Subcutaneous abdominal adipose tissue (tissue), 5 donors: ENCODE data around the gene QRICH2.
A peak's percentile ranks its signal among the peaks of the same experiment; 100 is the strongest.

Source experiments
- H3K27ac ChIP-seq: one replicate; pipeline ENCODE4 v1.7.0; 2013; ENCODE audit warnings: low read depth, mild to moderate bottlenecking, inconsistent platforms, low read length, moderate library complexity
- H3K27me3 ChIP-seq, 5 donors: one replicate each; pipeline ENCODE4 v1.7.0; 2013; ENCODE audit warnings: low read length in 5 of 5, inconsistent platforms in 1 of 5; ENCODE audit not compliant: control insufficient read depth in 5 of 5, insufficient read depth in 4 of 5
- H3K36me3 ChIP-seq, 5 donors: one replicate each; pipeline ENCODE4 v1.7.0; 2013; ENCODE audit warnings: low read length in 5 of 5; ENCODE audit not compliant: control insufficient read depth in 5 of 5, insufficient read depth in 5 of 5
- H3K4me1 ChIP-seq, 5 donors: one replicate each; pipeline ENCODE4 v1.7.0; 2013; ENCODE audit warnings: low read length in 5 of 5, mild to moderate bottlenecking in 3 of 5, moderate library complexity in 1 of 5; ENCODE audit not compliant: control insufficient read depth in 5 of 5, insufficient read depth in 5 of 5
- H3K4me3 ChIP-seq, 5 donors: one replicate each; pipeline ENCODE4 v1.7.0; 2013; ENCODE audit warnings: low read length in 5 of 5, low read depth in 1 of 5
- H3K9ac ChIP-seq, 5 donors: one replicate each; pipeline ENCODE4 v1.7.0; 2013; ENCODE audit warnings: low read length in 5 of 5, mild to moderate bottlenecking in 4 of 5, moderate library complexity in 3 of 5
- H3K9me3 ChIP-seq, 5 donors: one replicate each; pipeline ENCODE4 v1.7.0; 2013; ENCODE audit warnings: low read length in 5 of 5; ENCODE audit not compliant: control insufficient read depth in 5 of 5
- donor health status: healthy.
- donor health status: healthy.
- donor health status: healthy.
- donor health status: healthy.
- donor health status: healthy.

The QRICH2 gene

GRCh38 chr17:76266244-76266938, 41.7 kb downstream of the QRICH2 start:
- H3K4me1 ChIP-seq, result peaks cover 8 to 66% (median 58%) of the 10 kb centered on the region in 5 donors

GRCh38 chr17:76265624-76266243, 42.3 kb downstream of the QRICH2 start:
- Histone ChIP-seq H3K4me3 (peak overlapping the region in 4 of 5 donors; percentile 73 to 85 (median 83)), H3K9me3 (no peaks in the 10 kb centered on the region), H3K27ac (peak overlapping the region; percentile 81), H3K4me1 (peaks cover 8 to 60% (median 51%) of the 10 kb centered on the region in 5 donors), H3K9ac (peak overlapping the region in 4 of 5 donors; percentile 59 to 86 (median 74)), H3K36me3 (peaks cover 0 to 18% (median 11%) of the 10 kb centered on the region in 5 donors), H3K27me3 (no peaks in the 10 kb centered on the region)

More at GRCh38 chr17:76266244-76266938, 41.7 kb downstream of the QRICH2 start:
- peak overlapping the region; percentile 81 for H3K27ac ChIP-seq
- H3K27me3 ChIP-seq, result no peaks in the 10 kb centered on the region
- H3K36me3 ChIP-seq, result peaks cover 0 to 21% (median 13%) of the 10 kb centered on the region in 5 donors
- peak overlapping the region; percentile 44 to 86 (median 80) for H3K9ac ChIP-seq
- H3K4me3 ChIP-seq, result peak overlapping the region; percentile 73 to 85 (median 81)
- H3K9me3 ChIP-seq, result no peaks in the 10 kb centered on the region

GRCh38 chr17:76264755-76265623, 43.1 kb downstream of the QRICH2 start, which contains the start of gene UBALD2:
UBALD2 (plus strand) TSS chr17:76265348; CDS start chr17:76265506, 158 bp downstream.
- Histone ChIP-seq H3K9ac (peak within 1 kb of the TSS in 4 of 5 donors; percentile 59 to 86 (median 82)), H3K36me3 (peaks cover 0 to 14% (median 9%) of the 10 kb centered on the region in 5 donors), H3K27me3 (no peaks in the 10 kb centered on the region), H3K4me1 (peaks cover 8 to 65% (median 56%) of the 10 kb centered on the region in 5 donors), H3K9me3 (no peaks in the 10 kb centered on the region), H3K4me3 (peak within 1 kb of the TSS; percentile 73 to 85 (median 81)), H3K27ac (peak within 1 kb of the TSS; percentile 81)

- peaks cover 0 to 9% (median 3%) of the 10 kb centered on the region in 5 donors for H3K36me3 ChIP-seq
- no peaks in the 10 kb centered on the region for H3K27me3 ChIP-seq
- no peaks in the 10 kb centered on the region for H3K9me3 ChIP-seq
- peak overlapping the region in 1 of 5 donors; percentile 28 for H3K4me3 ChIP-seq
- peak overlapping the region in 2 of 5 donors; percentile 24 to 41 for H3K9ac ChIP-seq
- peaks cover 8 to 66% (median 56%) of the 10 kb centered on the region in 5 donors for H3K4me1 ChIP-seq
- H3K27ac ChIP-seq, result peak overlapping the region; percentile 47
Measured at GRCh38 chr17:76264425-76264754, 43.7 kb downstream of the QRICH2 start.

GRCh38 chr17:76263896-76264295, 44.2 kb downstream of the QRICH2 start:
- H3K4me1 ChIP-seq, result peaks cover 8 to 65% (median 56%) of the 10 kb centered on the region in 5 donors
- H3K4me3 ChIP-seq, result no peak overlapping the region
- peaks cover 0 to 4% (median 0%) of the 10 kb centered on the region in 5 donors for H3K36me3 ChIP-seq
- no peaks in the 10 kb centered on the region for H3K27me3 ChIP-seq
- H3K27ac ChIP-seq, result peak overlapping the region; percentile 47
- no peaks in the 10 kb centered on the region for H3K9me3 ChIP-seq
- H3K9ac ChIP-seq, result no peak overlapping the region

GRCh38 chr17:76262732-76263344, 45.2 kb downstream of the QRICH2 start:
- Histone ChIP-seq H3K27ac (no peak overlapping the region), H3K9me3 (no peaks in the 10 kb centered on the region), H3K9ac (no peak overlapping the region), H3K27me3 (no peaks in the 10 kb centered on the region), H3K4me3 (no peak overlapping the region), H3K36me3 (peaks cover 0 to 3% (median 0%) of the 10 kb centered on the region in 5 donors), H3K4me1 (peaks cover 5 to 60% (median 49%) of the 10 kb centered on the region in 5 donors)

GRCh38 chr17:76261421-76262215, 46.5 kb downstream of the QRICH2 start:
- no peak overlapping the region for H3K4me3 ChIP-seq

GRCh38 chr17:76260669-76261068, 47.4 kb downstream of the QRICH2 start:
- H3K4me1 ChIP-seq, result peaks cover 0 to 42% (median 33%) of the 10 kb centered on the region in 5 donors

More at GRCh38 chr17:76261421-76262215, 46.5 kb downstream of the QRICH2 start:
- peaks cover 2 to 48% (median 37%) of the 10 kb centered on the region in 5 donors for H3K4me1 ChIP-seq
- H3K27me3 ChIP-seq, result no peaks in the 10 kb centered on the region
- H3K9ac ChIP-seq, result no peak overlapping the region
- no peak overlapping the region for H3K27ac ChIP-seq
- H3K9me3 ChIP-seq, result no peaks in the 10 kb centered on the region
- no peaks in the 10 kb centered on the region for H3K36me3 ChIP-seq

GRCh38 chr17:76260220-76260619, 47.9 kb downstream of the QRICH2 start:
- Histone ChIP-seq H3K36me3 (no peaks in the 10 kb centered on the region), H3K27ac (no peak overlapping the region), H3K27me3 (no peaks in the 10 kb centered on the region), H3K4me3 (no peak overlapping the region), H3K9me3 (no peaks in the 10 kb centered on the region), H3K9ac (no peak overlapping the region), H3K4me1 (peaks cover 0 to 42% (median 33%) of the 10 kb centered on the region in 5 donors)

More at GRCh38 chr17:76260669-76261068, 47.4 kb downstream of the QRICH2 start:
- H3K27ac ChIP-seq, result no peak overlapping the region
- no peaks in the 10 kb centered on the region for H3K36me3 ChIP-seq
- H3K9me3 ChIP-seq, result no peaks in the 10 kb centered on the region
- H3K9ac ChIP-seq, result no peak overlapping the region
- H3K4me3 ChIP-seq, result no peak overlapping the region
- no peaks in the 10 kb centered on the region for H3K27me3 ChIP-seq
